Fibroblast of pulmonary artery (primary cell): ENCODE results near the gene PCLO.

Experiments
- DNase-seq: peaks from one replicate; pipeline ENCODE4 v3.0.0-alpha.2; 2010; ENCODE audit warnings: low read depth
- H3K4me3 ChIP-seq: replicated peaks from 2 replicates; pipeline ENCODE4 v1.5.1; 2011; ENCODE audit warnings: low read depth, mild to moderate bottlenecking, control low read depth, low read length, moderate library complexity
- CTCF ChIP-seq: IDR thresholded peaks from 2 replicates; pipeline ENCODE4 v1.5.1; 2011; ENCODE audit warnings: mild to moderate bottlenecking, control low read depth, low read length, inconsistent platforms; ENCODE audit errors: missing control alignments

PCLO gene, protein sequence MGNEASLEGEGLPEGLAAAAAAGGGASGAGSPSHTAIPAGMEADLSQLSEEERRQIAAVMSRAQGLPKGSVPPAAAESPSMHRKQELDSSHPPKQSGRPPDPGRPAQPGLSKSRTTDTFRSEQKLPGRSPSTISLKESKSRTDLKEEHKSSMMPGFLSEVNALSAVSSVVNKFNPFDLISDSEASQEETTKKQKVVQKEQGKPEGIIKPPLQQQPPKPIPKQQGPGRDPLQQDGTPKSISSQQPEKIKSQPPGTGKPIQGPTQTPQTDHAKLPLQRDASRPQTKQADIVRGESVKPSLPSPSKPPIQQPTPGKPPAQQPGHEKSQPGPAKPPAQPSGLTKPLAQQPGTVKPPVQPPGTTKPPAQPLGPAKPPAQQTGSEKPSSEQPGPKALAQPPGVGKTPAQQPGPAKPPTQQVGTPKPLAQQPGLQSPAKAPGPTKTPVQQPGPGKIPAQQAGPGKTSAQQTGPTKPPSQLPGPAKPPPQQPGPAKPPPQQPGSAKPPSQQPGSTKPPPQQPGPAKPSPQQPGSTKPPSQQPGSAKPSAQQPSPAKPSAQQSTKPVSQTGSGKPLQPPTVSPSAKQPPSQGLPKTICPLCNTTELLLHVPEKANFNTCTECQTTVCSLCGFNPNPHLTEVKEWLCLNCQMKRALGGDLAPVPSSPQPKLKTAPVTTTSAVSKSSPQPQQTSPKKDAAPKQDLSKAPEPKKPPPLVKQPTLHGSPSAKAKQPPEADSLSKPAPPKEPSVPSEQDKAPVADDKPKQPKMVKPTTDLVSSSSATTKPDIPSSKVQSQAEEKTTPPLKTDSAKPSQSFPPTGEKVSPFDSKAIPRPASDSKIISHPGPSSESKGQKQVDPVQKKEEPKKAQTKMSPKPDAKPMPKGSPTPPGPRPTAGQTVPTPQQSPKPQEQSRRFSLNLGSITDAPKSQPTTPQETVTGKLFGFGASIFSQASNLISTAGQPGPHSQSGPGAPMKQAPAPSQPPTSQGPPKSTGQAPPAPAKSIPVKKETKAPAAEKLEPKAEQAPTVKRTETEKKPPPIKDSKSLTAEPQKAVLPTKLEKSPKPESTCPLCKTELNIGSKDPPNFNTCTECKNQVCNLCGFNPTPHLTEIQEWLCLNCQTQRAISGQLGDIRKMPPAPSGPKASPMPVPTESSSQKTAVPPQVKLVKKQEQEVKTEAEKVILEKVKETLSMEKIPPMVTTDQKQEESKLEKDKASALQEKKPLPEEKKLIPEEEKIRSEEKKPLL (N-terminal part only)

DNA sequence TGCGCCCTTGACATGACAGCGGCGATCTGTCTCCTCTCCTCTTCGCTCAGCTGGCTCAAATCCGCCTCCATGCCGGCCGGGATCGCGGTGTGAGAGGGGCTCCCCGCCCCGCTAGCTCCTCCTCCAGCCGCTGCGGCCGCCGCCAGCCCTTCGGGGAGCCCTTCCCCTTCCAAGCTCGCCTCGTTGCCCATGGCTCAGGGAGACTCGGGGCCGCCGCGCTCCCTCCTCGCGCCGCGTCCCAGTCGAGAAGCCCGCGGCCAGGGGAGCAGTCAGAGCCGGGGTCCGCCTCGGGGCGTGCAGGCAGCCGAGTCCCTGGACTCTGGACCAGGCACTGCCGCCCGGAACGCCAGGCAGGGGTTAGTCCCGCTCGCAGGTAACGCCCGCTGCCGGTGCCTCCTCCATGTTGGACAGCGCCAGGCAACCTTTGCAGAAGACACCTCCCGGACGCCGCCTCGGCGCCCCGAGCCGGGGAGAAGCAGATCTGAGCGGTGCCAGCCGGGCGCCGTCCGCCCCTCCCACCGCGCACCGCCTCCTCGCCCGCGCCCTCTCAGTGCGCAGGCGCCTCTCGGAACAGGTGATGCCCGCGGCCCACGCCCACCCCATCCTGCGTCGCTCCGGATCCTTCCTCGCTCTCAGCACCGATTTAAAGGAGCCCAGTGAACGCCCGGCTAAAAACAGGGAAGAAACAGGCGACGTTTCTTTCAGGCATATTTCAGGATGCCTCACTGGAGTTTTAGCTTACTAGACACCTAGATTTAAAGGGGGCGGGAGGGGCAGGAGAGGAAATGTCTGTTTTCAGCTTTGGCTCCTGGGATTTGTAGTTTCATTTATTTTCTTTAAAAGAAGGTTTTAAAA, at the start of gene PCLO:
Gene PCLO (minus strand): TSS at position 483 of the 855 bp plus-strand sequence. CDS start 292 bp downstream, at position 191.
- peak; percentile 47 for DNase-seq
- peak within 1 kb of the TSS; percentile 56 for H3K4me3 ChIP-seq
- TF ChIP-seq CTCF = no peak

DNA sequence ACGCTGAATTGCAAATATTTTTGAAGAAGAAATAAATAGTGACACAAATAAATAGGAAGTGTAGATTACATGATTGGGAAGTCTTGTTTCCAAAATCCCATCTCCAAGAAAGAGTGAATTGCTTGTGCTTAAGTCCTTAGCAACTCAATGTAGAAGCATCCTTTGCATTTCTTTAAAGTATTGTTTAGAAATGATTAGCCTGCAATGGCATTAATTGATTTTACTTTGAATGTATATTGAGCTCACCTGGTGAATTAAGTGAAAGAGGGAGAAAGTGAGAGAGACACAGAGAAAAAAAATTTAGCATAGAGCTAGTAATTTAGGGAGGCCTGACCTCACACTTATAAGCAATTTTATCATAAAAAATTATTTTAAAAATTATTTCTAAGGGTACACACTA, 49.0 kb upstream of the PCLO start:
- no peak for DNase-seq
- H3K4me3 ChIP-seq = no peak overlapping the region
- TF ChIP-seq CTCF = no peak

DNA sequence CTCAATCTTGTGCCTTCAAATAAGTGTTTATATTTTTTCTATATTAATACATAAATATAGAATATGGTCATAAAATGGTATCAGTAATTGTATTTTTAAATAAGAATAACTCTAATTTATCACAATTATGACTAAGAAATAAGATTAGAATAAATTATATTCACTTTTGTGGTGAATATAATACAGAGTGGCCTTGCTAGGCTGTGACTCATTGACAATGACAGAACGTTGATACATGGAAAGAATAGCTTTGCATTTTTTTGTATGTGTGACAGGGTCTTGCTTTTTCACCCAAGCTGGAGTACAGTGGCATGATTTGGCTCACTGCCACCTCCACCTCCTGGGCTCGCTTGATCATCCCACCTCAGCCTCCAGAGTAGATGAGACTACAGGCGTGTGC, 47.8 kb upstream of the PCLO start:
- H3K4me3 ChIP-seq = no peak overlapping the region
- DNase-seq = no peak
- TF ChIP-seq CTCF = no peak

- no peak for DNase-seq
- no peak overlapping the region for H3K4me3 ChIP-seq
- TF ChIP-seq CTCF = no peak
These were observed 42.0 kb upstream of the PCLO start for GRCh38 chr7:83204715-83205114.

GRCh38 chr7:83201355-83201754, 38.7 kb upstream of the PCLO start:
- no peak for DNase-seq
- no peak for TF ChIP-seq CTCF
- H3K4me3 ChIP-seq = no peak overlapping the region

DNA sequence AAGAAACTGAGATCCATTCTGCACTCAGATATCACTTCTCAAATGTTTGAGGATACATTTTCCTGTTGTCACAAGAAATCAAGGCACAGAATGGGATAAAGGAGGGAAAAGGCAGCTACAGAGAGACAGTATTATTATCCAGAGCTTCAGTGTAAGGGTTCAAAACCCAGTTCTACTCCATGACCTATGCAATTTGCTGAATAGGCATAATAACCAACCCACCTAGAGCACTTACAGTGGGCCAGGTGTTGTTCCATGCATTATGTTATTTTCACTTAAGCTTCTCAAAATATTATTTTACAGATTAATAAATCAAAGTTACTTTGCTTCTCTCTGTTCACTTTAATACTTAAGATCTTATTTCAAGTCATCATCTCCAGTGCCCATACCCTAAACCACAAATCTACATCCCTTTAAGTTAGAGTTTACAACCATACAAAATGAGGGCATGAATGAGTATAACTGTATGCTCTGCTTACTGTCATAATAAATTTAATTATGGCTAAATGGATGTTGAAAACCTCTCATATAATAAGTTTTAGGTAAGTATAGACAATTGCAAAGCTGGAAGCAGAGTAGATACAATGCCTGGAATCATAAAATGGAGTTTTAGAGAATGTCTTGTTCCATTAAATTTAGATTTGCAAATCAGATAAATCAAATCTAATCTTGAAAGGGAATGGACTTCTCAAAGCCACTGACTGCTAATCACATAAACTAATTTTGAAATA, 28.1 kb upstream of the PCLO start:
- TF ChIP-seq CTCF = no peak
- DNase-seq = no peak
- no peak overlapping the region for H3K4me3 ChIP-seq
